Measurements from ENCODE around the gene PCDHB7.
"Not testable (repeated sequence)": the region's sequence is repeated elsewhere in the genome, so short reads cannot be mapped to it uniquely, and the experiment has no call there.

The PCDHB7 gene

DNA sequence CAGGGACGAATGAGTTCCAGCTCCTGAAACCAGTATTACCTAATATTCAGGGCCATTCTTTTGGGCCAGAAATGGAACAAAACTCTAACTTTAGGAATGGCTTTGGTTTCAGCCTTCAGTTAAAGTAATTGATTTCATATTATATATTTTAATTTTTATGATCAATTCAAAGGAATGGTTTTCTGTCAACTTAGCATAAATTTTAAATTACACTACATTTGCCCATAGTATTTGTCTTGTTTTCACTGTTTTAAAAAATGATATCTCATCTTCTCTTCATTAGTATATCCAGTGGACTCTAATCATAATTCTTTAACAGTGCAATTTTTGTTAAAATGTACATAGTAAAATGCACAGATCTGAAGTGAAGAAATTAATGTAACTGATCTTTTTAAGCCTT lies 7.9 kb downstream of the PCDHB7 start:
- no peak for DNase-seq

DNA sequence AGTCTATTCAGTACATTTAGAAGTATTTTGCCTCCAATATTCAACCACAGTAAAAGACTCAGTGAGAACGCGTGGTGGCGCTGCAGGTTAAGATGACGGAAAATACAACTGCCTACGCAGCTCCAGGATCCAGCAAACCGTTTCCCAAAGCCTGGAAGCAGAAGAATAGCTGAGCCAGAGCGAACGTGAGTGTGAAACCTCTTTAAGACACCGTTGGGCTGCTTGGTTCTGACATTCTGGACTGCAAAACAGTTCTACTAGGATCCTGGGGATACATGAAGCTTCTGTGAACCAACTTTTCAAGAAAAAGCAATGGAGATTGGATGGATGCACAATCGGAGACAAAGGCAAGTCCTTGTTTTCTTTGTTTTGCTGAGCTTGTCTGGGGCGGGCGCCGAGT lies 9.8 kb downstream of the PCDHB7 start, which contains the start of gene PCDHB16:
Gene PCDHB16, plus strand, starts transcription at position 140 of the 400 bp plus-strand sequence. Its CDS starts 173 bp downstream, at position 313.
- peak; percentile 13 for DNase-seq

- DNase-seq, result not testable (repeated sequence)
These were observed 11.8 kb downstream of the PCDHB7 start for GRCh38 chr5:141184117-141184855.

- peak; percentile 26 for DNase-seq
These were observed 14.6 kb downstream of the PCDHB7 start, which contains the start of gene PCDHB9 for GRCh38 chr5:141186897-141187512. Gene PCDHB9, plus strand, starts transcription at chr5:141187161. Its CDS starts 158 bp downstream, at chr5:141187319.

DNA sequence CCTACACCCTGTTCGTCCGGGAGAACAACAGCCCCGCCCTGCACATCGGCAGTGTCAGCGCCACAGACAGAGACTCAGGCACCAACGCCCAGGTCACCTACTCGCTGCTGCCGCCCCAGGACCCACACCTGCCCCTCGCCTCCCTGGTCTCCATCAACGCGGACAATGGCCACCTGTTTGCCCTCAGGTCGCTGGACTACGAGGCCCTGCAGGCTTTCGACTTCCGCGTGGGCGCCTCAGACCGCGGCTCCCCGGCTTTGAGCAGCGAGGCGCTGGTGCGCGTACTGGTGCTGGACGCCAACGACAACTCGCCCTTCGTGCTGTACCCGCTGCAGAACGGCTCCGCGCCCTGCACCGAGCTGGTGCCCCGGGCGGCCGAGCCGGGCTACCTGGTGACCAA lies 16.2 kb downstream of the PCDHB7 start:
- not testable (repeated sequence) for DNase-seq

DNA sequence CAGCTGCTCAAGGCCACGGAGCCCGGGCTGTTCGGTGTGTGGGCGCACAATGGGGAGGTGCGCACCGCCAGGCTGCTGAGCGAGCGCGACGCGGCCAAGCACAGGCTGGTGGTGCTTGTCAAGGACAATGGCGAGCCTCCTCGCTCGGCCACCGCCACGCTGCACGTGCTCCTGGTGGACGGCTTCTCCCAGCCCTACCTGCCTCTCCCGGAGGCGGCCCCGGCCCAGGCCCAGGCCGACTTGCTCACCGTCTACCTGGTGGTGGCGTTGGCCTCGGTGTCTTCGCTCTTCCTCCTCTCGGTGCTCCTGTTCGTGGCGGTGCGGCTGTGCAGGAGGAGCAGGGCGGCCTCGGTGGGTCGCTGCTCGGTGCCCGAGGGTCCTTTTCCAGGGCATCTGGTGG lies 16.7 kb downstream of the PCDHB7 start:
- not testable (repeated sequence) for DNase-seq

GRCh38 chr5:141192110-141192725 lies 19.8 kb downstream of the PCDHB7 start, which contains the start of gene PCDHB10:
Gene PCDHB10, plus strand, starts transcription at chr5:141192353. Its CDS starts 200 bp downstream, at chr5:141192553.
- DNase-seq, result peak; percentile 19

DNA sequence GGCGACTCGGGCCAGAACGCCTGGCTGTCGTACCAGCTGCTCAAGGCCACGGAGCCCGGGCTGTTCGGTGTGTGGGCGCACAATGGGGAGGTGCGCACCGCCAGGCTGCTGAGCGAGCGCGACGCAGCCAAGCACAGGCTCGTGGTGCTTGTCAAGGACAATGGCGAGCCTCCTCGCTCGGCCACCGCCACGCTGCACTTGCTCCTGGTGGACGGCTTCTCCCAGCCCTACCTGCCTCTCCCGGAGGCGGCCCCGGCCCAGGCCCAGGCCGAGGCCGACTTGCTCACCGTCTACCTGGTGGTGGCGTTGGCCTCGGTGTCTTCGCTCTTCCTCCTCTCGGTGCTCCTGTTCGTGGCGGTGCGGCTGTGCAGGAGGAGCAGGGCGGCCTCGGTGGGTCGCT lies 21.9 kb downstream of the PCDHB7 start:
- not testable (repeated sequence) for DNase-seq

DNA sequence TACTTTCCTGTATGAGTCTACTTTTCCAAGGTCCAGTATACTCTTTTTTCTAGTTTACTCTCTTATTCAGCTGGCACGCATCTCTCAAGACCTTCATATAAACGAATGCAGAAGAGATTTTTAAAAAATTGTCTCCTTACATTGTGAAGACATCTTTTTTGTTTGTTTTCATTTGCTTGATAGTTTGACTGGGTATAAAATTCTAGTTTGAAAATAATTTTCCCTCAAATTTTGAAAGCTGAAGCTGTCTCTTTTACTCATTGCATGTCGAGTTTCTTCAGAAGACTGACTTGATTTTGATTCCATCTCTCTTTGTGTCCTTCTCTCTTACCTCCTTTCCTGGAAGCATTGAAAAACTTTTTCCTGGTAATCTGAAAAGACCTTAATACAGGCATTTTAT lies 23.9 kb downstream of the PCDHB7 start:
- DNase-seq, result no peak

DNA sequence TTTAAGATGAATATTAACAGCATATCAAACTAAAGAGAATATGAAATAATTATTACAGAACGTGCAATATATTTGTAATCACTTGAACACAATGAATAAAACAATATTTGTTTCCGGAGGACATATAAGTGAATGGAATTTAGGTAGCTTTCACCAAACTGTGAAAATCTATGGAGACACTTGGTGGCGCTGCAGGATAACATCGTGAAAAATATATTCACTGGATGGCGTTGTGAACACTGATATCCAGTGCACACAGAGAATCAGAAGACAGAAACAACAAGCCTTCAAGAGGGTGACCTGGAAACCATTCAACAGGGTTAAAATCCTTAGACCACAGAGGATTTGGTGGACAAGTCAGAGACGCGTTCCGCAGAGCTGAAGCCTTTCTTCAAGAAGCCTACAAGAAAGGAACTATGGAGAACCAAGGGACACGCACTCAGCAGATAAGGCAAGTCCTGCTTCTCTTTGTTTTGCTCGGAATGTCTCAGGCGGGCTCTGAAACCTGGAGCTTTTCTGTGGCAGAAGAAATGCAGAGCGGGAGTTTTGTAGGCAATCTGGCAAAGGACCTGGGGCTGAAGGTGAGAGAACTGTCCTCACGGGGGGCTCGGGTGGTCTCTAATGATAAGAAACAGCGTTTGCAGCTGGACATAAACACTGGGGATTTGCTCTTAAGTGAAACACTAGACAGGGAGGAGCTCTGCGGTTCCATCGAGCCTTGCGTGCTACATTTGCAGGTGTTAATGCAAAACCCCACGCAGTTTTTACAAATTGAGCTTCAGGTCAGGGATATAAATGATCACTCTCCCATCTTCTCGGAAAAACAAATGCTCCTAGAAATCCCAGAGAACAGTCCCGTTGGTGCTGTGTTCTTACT lies 27.2 kb downstream of the PCDHB7 start, which contains the start of gene PCDHB11:
Gene PCDHB11, plus strand, starts transcription at position 269 of the 877 bp plus-strand sequence. Its CDS starts 148 bp downstream, at position 417.
- peak; percentile 2 for DNase-seq

DNA sequence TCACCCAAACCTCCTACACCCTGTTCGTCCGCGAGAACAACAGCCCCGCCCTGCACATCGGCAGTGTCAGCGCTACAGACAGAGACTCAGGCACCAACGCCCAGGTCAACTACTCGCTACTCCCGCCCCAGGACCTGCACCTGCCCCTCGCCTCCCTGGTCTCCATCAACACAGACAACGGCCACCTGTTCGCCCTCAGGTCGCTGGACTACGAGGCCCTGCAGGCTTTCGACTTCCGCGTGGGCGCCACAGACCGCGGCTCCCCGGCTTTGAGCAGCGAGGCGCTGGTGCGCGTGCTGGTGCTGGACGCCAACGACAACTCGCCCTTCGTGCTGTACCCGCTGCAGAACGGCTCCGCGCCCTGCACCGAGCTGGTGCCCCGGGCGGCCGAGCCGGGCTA lies 28.7 kb downstream of the PCDHB7 start:
- not testable (repeated sequence) for DNase-seq

GRCh38 chr5:141201646-141202045 lies 29.2 kb downstream of the PCDHB7 start:
- DNase-seq, result not testable (repeated sequence)

GRCh38 chr5:141208478-141208877 lies 36.0 kb downstream of the PCDHB7 start, which contains the start of gene PCDHB12:
Gene PCDHB12, plus strand, starts transcription at chr5:141208719. Its CDS starts 189 bp downstream, at chr5:141208908.
- DNase-seq, result peak; percentile 3

- not testable (repeated sequence) for DNase-seq
These were observed 37.8 kb downstream of the PCDHB7 start for GRCh38 chr5:141210281-141210680.

DNA sequence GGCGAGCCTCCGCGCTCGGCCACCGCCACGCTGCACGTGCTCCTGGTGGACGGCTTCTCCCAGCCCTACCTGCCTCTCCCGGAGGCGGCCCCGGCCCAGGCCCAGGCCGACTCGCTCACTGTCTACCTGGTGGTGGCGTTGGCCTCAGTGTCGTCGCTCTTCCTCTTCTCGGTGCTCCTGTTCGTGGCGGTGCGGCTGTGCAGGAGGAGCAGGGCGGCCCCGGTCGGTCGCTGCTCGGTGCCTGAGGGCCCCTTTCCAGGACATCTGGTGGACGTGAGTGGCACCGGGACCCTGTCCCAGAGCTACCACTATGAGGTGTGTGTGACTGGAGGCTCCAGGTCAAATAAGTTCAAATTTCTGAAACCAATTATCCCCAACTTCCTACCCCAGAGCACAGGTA lies 38.4 kb downstream of the PCDHB7 start:
- not testable (repeated sequence) for DNase-seq

DNA sequence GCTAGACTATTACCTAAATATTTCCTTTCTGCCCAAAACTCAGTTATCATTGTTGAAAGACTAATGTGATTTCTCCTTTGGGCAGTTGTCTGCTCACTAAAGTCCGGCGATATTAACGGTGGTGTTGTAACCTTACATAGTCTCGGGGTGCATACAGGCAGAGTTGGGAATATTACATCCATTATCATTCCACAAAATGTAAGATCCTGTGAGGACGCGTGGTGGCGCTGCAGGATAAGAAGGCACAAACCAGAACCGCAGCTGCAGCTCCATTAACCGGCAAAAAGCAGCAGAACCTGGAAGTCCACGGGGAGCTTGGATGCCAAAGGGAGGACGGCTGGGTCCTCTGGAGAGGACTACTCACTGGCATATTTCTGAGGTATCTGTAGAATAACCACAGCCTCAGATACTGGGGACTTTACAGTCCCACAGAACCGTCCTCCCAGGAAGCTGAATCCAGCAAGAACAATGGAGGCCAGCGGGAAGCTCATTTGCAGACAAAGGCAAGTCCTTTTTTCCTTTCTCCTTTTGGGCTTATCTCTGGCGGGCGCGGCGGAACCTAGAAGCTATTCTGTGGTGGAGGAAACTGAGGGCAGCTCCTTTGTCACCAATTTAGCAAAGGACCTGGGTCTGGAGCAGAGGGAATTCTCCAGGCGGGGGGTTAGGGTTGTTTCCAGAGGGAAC lies 41.4 kb downstream of the PCDHB7 start, which contains the start of gene PCDHB13:
Gene PCDHB13, plus strand, starts transcription at position 264 of the 684 bp plus-strand sequence. Its CDS starts 205 bp downstream, at position 469.
- DNase-seq, result peak; percentile 18

DNA sequence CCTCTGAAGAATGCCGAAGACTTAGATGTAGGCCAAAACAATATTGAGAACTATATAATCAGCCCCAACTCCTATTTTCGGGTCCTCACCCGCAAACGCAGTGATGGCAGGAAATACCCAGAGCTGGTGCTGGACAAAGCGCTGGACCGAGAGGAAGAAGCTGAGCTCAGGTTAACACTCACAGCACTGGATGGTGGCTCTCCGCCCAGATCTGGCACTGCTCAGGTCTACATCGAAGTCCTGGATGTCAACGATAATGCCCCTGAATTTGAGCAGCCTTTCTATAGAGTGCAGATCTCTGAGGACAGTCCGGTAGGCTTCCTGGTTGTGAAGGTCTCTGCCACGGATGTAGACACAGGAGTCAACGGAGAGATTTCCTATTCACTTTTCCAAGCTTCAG lies 42.1 kb downstream of the PCDHB7 start:
- not testable (repeated sequence) for DNase-seq

GRCh38 chr5:141215504-141215903 lies 43.1 kb downstream of the PCDHB7 start:
- DNase-seq, result not testable (repeated sequence)

DNA sequence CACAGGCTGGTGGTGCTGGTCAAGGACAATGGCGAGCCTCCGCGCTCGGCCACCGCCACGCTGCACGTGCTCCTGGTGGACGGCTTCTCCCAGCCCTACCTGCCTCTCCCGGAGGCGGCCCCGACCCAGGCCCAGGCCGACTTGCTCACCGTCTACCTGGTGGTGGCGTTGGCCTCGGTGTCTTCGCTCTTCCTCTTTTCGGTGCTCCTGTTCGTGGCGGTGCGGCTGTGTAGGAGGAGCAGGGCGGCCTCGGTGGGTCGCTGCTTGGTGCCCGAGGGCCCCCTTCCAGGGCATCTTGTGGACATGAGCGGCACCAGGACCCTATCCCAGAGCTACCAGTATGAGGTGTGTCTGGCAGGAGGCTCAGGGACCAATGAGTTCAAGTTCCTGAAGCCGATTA lies 43.6 kb downstream of the PCDHB7 start:
- not testable (repeated sequence) for DNase-seq

GRCh38 chr5:141223112-141223783 lies 50.8 kb downstream of the PCDHB7 start, which contains the start of gene PCDHB14:
Gene PCDHB14, plus strand, starts transcription at chr5:141223343. Its CDS starts 163 bp downstream, at chr5:141223506.
- DNase-seq, result peak; percentile 14

DNA sequence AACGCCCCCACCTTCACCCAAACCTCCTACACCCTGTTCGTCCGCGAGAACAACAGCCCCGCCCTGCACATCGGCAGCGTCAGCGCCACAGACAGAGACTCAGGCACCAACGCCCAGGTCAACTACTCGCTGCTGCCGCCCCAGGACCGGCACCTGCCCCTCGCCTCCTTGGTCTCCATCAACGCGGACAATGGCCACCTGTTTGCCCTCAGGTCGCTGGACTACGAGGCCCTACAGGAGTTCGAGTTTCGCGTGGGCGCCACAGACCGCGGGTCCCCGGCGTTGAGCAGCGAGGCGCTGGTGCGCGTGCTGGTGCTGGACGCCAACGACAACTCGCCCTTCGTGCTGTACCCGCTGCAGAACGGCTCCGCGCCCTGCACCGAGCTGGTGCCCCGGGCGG lies 52.4 kb downstream of the PCDHB7 start:
- DNase-seq, result not testable (repeated sequence)
